Measurements from ENCODE around the gene HOXA5.

HOXA5 gene

DNA sequence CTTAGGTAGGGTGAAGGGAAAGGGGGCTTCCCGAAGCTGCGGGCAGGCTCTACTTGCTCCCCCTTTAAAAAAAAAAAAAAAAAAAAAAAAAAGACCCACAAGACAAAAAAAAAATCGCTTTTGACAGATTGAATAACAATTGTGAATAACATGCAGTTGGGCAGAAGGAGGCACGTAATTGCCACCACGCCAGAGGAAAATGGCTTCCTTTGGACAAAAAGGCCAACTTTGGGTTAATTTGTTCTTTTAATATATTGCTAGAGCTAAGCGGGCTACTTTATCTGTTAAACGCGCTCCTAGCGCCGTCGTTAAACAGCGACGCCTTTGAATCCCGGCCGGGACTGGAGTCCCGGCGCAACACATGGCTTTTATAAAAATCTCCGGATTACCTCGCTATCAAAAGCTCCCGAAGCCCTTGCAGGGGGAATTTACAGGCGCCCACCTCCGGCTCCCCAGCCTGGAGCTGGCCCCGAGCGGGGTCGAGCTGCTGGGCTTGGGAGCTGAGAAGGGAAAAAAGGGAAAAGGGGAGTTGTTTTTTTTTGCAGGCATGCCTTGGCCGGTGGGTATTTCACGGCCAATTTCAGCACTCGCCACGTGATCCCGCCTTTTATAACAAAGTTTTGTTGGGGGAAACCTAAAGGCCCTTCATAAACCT is 40.3 kb upstream of the HOXA5 start:
- in situ Hi-C loops (cut with MboI; ENCODE audit: low sequenced_read_pairs) = loop anchor here (25.0 kb wide), 1 partner anchor 822 kb away; no protein-coding TSS in a partner anchor

DNA sequence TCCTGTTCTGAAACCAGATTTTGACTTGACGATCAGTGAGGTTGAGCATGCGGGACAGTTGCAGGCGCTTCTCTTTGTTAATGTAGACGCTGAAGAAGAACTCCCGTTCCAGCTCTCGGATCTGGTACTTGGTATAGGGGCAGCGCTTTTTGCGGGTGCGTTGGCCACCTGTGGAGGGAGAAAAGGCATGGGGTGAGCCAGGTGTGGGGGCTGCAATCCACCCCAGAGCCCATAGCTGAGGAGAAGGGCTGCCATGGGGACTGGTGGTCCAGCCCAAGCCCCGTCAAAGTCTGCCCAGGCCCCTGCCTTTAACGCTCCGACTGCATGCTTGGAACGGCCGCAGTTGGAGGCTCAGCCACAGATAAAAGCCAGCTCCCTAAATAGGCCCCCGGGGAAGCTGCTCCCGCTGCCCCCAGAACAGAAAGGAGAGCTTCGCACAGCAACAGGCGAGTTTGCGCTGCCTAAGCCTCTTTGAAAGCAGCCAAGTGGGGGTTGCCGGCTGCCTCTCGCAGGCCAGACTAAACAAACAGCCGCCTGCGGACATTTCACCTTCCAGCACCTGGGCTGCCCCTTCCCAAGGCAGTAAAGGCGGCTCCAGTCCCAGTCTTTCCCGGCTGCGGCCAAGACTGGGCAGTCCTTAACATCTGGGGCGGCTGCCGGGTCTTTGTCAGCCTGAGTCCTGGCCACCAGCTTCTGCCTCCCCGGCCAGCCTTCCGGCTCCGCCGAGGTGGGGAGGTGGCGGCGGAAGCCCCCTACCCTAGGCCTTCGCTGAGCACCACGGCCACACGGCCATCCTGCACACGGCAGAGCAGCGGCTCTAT is 39.6 kb upstream of the HOXA5 start:
- in situ Hi-C loops (cut with MboI; ENCODE audit: low sequenced_read_pairs) = loop anchor here (25.0 kb wide), 1 partner anchor 821 kb away; no protein-coding TSS in a partner anchor

DNA sequence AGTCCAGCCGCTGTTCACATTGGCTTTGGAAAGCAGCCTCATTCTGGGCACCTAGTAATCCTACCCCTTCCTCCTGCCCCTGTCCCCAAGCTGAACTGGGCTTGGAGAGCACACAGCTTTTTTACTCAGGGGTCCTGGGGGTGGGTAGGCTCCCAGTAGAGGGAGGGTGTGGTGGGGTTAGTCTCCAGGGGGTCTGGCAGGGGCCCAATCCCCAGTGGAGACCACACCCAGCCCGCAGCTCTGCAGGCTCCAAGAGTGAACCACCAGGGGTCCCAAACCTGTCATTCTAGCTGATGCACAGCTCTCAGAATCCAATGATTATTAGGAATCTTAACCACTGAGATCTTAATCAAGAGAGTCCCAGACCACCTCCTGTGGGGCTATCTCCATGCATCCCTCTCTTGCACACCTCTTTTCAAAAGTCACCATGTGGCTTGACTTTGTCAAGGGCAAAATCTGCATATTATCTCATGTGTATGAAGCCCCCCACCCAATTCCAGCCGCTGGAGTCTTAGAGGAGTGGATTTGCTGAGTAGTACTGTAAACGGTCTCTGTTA is 38.9 kb upstream of the HOXA5 start:
- in situ Hi-C loops (cut with MboI; ENCODE audit: low sequenced_read_pairs) = loop anchor here (25.0 kb wide), 1 partner anchor 820 kb away; no protein-coding TSS in a partner anchor

DNA sequence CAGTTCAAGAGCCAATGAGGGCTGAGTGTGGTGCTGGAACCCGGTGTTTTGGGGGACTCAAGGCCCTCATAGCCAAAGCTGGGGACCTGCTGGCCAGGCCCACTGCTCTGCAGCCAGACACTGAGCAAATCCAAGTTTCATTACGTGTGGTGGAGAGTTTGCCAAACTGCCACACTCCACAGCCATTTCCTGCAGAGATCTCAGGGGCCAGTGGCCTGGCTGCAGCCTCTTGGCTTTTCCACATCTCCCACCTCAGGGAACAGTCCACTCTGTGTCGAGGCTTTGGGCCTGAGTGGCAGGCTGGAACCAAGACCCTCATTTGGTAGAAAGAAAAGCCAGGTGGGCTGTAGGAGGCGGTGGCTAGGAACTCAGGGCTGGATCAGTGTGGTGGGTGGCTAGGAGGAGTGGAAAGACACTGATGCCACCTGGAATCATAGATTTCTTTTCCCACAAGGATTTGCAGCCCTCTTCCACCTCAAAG is 38.4 kb upstream of the HOXA5 start:
- in situ Hi-C loops (cut with MboI; ENCODE audit: low sequenced_read_pairs) = loop anchor here (25.0 kb wide), 1 partner anchor 820 kb away; no protein-coding TSS in a partner anchor

DNA sequence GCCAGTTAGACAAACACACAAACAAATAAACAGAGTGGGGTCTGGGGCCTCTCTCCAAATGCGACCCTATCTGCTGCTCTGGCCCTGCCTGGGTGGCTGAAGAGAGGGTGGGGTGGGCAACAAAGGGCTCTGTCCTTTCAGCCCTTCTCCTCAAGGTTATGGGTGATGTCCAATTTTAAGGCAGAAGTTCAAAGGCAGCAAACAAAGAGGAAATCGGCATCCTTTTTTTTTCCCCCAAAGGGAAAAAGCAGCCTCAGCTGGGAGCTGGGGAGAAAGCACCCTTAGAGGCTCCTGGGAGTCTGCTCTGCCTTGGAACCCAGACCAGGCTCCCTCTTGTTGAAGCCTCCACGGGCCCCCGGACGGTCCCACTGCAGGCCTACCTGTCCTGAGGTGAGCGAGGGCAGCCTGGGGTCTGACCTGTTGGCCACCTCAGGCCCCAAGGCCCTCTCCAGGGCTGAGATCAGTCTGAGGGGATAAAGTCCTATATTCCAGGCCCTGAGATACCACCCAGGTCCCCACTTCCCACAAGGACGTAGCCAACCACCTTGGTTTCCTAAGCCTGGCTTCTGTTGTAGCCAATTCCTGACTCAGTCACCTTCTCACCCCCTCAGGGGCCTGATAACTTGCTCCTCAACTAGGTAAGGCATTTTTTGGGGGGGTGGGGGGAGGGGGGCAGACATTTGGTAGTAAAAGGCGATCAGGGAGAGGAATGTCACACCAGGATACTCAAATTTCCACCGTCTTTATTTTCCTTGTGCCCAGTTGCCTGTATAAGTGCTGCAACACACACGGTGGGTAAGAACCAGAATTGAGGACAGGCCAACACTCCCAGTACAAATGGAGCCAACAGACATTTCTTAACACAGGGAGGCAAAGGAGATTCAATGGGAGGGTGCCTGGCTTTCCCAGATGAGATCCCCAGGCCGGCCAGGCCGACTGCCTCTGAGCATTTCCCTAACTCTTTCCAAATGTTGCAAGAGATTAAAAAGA is 37.2 kb upstream of the HOXA5 start:
- in situ Hi-C loops (cut with MboI; ENCODE audit: low sequenced_read_pairs) = loop anchor here (25.0 kb wide), 1 partner anchor 818 kb away; no protein-coding TSS in a partner anchor

DNA sequence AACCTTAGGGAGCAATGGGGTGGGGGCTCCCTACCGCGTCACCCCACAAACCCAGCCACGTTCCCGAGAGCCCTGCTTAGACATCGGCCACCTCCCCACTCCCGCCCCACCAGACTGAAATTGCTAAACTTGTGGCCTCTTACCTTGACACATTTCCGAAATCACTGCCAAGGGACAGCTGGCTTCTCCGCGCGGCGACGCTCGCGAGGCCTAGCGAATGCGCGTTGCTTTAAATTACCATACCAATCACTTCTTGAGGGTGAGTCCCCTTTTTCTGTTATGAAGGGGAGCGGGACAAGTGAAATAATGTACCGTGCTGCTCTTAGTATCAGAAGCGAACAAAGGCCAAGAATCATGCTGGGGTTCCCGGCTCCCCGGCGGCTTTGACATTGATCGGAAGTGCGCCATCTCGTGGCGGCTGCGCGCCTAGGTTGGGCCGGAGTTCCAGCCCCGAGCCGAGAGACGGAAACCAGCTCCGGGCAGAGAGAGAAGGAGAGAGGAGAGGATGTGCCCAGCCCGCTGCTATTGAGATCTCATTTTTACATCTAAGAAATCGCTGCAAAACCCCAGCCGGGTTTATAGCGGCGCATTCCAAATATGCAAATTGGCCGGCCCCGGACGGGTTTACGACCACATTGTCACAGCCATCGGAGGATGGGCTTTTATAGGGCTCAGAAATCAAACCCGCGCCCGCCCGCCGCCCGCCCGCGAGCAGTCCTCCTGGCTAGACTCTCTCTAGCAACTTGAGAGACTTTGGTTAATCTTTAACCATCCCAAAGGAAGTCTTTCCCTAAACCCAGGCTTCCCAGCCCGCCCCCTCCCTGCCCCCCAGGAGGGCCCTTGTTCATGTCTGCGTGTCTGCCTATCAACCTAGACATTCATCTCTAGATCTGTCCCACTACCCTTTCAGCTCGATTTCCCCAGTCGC is 36.3 kb upstream of the HOXA5 start:
- in situ Hi-C loops (cut with MboI; ENCODE audit: low sequenced_read_pairs) = loop anchor here (25.0 kb wide), 1 partner anchor 817 kb away; no protein-coding TSS in a partner anchor

DNA sequence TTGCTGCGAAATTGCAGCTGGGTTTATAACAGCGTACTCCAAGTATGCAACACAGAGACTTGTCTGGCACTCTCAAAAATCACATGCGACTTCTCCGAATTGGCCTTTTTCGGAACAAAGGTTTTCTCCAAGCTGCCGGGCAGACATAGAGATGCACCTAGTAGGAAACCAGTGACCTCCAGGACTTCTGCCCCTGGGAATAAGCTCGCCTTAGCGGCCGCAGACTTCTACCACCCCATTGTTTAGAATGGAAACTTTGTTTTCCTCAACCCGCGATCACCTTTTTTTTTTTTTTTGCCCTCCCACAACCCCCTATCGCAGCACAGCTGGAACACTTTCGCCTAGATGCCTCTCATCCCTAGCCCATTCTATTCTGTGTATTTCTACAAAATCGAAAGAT is 35.5 kb upstream of the HOXA5 start:
- in situ Hi-C loops (cut with MboI; ENCODE audit: low sequenced_read_pairs) = loop anchor here (25.0 kb wide), 1 partner anchor 817 kb away; no protein-coding TSS in a partner anchor

DNA sequence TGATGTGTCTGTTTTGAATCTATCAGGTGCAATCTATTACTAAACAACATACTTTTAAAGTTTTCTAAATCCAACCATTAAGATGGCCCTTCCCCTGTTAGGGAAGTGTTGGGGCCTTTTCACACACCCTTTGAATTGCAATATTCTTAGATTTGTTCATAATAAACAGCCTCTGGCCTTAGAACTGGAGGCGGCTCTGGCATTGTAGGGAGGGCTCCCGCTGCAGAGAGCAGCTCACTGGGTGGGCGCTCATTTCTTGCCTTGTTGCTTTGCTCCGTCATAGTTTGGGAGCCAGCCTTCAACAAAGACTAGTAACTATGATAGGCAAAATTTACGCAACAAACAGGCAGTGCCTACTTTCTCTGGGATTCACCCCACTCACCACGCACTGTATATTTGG is 34.9 kb upstream of the HOXA5 start:
- in situ Hi-C loops (cut with MboI; ENCODE audit: low sequenced_read_pairs) = loop anchor here (25.0 kb wide), 1 partner anchor 816 kb away; no protein-coding TSS in a partner anchor

DNA sequence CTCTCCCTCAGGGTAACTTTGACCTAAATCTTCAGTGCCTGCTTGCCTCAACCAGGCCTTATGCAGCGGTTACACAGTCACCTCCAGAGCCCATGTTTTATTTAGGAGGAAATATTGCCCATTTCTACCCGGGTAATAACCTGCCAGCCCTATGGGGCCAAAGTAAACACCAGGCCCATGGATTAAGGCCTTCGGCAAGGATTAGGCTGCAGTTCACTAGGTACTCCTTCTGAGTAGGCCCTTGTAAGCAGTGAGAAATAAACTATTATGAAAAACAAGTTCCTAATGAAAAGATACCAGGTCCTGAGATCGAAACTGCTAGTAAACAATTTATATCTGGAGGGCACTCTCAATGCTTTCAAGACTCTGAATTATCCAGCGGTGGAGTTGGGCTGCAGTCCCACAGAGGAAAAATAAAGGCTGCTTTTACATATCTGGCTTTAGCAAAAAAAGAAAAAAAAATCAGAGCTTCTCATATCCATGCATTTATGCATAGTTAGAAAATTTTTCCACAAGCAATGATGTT is 34.4 kb upstream of the HOXA5 start:
- in situ Hi-C loops (cut with MboI; ENCODE audit: low sequenced_read_pairs) = loop anchor here (25.0 kb wide), 1 partner anchor 816 kb away; no protein-coding TSS in a partner anchor

DNA sequence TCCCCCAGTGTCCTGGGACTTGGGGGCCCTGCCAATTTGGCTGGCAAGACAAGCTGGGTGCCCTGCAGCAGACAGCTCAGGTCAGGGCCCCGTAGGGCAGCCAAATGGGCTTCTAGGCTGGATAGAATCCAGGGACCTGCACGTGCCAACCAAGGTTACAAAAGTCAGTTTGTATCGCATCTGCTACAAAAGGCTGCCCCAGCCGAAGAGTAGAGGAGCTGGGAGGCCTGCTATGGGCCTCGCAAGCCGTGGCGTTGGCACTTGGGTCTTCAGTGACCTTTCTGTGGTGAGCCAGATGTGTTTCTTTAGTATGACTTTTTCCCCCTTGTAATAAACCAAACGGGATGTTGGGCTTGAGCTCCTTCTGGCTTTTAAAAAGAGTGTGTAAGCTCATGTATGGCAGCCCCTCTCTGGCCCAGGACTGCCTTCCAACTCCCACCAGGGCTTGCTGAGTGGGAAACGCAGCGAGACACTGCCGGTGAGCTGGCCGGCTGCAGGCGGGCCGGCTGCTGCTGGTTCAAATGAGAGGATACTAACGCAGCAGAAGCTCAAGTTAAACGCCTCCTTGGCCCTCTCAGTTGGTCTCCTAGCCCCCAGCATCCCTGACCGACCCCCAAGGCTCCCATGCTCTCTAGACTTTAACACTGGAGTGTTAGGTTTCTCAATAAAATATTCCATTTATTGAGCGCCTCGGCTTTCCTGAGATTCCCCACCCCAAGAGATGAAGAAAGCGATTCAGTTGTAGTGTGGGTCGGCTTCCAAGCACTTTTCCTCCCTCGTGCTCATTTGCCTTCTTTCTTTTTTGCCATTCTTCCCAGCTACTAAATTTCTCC is 33.7 kb upstream of the HOXA5 start:
- in situ Hi-C loops (cut with MboI; ENCODE audit: low sequenced_read_pairs) = loop anchor here (25.0 kb wide), 1 partner anchor 815 kb away; no protein-coding TSS in a partner anchor

DNA sequence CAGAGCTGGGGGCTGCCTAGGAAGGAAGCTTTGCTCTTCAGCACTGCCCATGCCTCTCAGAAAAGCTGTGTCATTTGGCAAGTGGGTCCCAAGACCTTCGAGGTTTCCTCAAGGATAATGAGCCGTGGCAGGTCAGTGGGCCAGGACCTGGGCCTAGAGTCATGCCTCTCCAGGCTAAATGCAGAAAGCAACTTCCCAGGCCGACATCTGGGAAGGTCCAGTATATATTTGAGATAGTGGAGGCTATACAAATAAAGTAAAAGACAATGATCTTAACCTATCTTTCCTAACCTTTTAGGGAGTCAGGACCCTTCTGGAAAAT is 33.0 kb upstream of the HOXA5 start:
- in situ Hi-C loops (cut with MboI; ENCODE audit: low sequenced_read_pairs) = loop anchor here (25.0 kb wide), 1 partner anchor 814 kb away; no protein-coding TSS in a partner anchor

DNA sequence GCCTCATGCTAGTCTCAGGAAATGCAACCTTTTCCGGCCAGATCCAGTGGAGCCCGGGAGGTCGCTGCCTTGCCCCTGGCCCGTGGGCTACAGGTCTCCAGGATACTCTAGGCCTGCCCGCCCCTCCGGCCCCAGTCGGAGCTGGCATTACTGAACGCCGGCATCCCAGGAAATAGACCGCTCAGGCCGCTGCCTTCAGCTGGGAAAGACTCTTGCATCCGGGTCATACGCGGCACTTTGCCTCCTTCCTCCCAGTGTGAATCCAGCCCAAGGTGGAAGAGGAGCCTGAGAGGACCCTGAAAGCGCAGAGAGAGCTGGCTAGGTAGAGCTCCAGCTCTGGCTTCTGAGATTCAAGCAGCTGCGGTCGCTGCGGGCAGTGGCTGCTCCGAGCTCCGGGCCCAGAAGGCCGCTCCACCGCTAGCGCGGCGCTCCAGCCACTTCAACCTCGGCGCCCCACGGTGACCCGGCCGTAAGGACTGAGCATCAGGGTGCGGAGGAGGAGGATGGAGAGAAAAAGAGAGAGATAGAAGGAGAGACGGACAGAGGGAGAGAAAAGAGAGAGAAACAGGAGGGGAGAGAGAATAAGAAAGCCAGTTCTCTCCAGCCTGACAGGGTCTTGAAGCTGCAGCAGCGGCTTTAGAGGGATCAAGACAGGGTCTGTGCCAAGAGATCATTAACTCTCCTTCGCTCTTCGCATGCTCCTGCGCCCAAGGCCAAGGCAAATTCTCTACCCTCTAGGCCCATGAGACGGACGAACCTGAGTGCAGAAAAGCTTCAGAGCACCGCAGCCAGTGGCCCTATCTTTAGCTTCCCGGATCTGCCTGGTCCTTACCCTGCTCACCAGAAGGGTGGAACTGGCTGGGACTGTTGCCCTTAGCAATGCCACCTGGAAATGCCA is 32.4 kb upstream of the HOXA5 start:
- in situ Hi-C loops (cut with MboI; ENCODE audit: low sequenced_read_pairs) = loop anchor here (25.0 kb wide), 1 partner anchor 814 kb away; no protein-coding TSS in a partner anchor

DNA sequence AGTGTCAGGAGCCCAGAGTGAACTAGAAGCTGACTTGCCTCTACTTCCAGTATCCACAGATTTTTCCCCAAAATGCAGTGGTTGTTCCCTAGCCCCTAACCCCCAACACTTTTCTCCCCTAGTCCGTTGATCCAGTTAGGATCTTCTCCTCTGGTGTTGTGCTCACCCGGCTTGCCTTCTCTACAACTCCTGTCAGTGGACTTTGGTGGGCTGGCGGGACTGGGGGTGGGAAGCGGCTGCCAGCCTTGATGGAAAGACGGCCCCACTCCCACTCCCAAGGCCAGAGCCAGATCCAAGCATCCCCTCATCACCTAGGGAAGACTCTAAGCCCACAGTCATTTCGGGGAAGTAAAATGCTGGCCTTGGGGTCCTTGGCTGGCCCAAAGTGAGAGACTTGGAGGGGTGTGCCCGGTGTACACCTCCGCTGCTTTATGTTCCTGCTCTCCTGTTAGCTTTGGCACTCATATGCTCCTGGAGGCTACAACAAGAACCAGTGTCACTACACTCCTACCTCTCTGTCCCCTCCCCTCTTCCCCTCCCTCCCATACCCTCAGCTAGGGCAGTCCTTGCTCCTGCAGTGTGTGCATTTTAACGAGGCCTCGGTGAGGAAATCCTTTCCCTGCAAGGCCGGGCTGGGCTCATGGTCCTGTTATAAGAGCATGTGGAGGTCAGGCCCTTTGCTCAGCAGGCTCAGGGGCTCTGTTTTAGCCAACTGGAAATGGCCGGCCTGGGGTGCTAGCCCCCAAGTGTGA is 31.6 kb upstream of the HOXA5 start:
- in situ Hi-C loops (cut with MboI; ENCODE audit: low sequenced_read_pairs) = loop anchor here (25.0 kb wide), 1 partner anchor 813 kb away; no protein-coding TSS in a partner anchor

DNA sequence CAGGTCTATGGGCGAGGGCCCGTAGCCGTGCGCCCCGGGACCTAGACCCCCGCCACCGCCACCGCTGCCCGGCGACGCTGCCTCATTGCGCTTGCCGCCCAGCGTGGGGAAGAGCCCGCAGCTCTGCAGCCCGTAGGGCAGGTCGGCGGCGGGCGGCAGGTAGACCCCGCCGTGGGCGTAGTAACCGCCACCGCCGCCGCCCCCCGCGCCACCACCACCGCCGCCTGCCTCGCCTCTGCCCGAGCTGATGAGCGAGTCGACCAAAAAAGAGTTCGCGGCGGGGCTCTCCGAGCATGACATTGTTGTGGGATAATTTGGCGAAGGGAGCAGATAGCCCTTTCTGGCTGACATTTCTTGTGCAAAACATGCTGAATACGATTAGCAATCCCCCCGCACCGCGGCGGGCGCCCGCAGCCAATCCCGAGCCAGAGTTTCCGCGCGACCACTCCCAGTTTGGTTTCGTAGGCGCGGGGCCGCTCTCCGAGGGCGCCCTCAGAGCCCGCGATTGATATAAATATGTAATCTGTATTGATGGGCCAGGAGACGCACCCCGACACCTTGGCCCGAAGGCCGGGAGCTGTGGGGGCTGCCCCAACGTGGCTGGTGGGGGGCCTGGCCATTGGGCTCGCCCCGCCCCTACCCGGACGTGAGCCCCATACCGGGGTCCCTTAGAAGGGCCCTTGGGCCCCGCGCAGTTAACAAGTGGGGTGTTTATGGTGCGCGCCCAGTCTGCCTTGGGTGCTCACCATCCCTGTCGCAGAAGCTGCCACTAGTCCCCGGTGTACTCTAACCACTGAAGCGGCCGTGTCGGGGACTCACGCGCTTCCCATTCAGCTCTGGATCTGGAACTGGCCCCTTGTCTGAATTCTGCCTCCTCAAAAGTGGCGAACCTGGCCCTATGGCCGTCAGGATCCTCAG is 30.7 kb upstream of the HOXA5 start, which contains the start of gene HOXA10:
TSS of gene HOXA10 (minus strand) at position 365 of the 918 bp plus-strand sequence. CDS start at position 351, 14 bp downstream.
- in situ Hi-C loops (cut with MboI; ENCODE audit: low sequenced_read_pairs) = no loop called here

DNA sequence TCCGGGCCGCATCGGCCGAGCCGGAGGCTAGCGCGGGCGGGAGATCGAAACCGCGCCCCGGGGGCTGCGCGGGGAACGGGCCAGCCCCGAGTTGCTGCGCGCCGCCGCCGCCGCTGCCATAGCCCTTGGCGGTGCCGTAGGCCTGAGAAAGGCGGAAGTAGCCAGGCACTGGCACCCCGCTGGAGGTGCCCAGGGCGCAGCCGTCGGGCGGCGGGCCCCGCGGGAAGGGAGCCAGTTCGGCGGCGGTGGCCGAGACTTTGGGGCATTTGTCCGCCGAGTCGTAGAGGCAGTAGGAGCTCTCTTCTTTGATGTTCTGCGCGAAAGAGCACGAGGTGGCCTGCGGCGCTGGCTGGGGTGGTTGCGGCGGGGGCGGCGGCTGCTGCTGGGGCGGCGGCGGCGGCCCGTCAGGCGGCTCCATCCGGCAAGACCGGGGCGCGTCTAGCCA is 30.1 kb upstream of the HOXA5 start:
- in situ Hi-C loops (cut with MboI; ENCODE audit: low sequenced_read_pairs) = no loop called here
